ENCODE measurements around the gene NMT1.

Gene NMT1

GRCh38 chr17:45022655-45023339 is 38.3 kb upstream of the NMT1 start:
- Histone ChIP-seq H3K9me3 (ENCODE audit: control insufficient read depth, low read length) (no peaks in the 10 kb centered on the region), H3K4me3 (ENCODE audit: low read length) (no peak overlapping the region), H3K36me3 (ENCODE audit: control insufficient read depth, insufficient read depth, low read length, severe bottlenecking) (peaks cover 21% of the 10 kb centered on the region), H3K9ac (ENCODE audit: low read length) (peak overlapping the region; percentile 82), H3K4me1 (ENCODE audit: control insufficient read depth, insufficient read depth, low read length) (peaks cover 21% of the 10 kb centered on the region), H3K27me3 (replicated peaks; ENCODE audit: control insufficient read depth, insufficient read depth, low read length) (no peaks in the 10 kb centered on the region)
- no peak for DNase-seq (ENCODE audit: low read depth)

GRCh38 chr17:45029096-45029495 is 32.0 kb upstream of the NMT1 start:
- DNase-seq (ENCODE audit: low read depth) = no peak
- H3K9me3 ChIP-seq (ENCODE audit: control insufficient read depth, low read length) = no peaks in the 10 kb centered on the region
- no peak overlapping the region for H3K4me3 ChIP-seq (ENCODE audit: low read length)
- no peaks in the 10 kb centered on the region for H3K4me1 ChIP-seq (ENCODE audit: control insufficient read depth, insufficient read depth, low read length)
- H3K9ac ChIP-seq (ENCODE audit: low read length) = no peak overlapping the region
- no peaks in the 10 kb centered on the region for H3K27me3 ChIP-seq (replicated peaks; ENCODE audit: control insufficient read depth, insufficient read depth, low read length)
- H3K36me3 ChIP-seq (ENCODE audit: control insufficient read depth, insufficient read depth, low read length, severe bottlenecking) = peaks cover 62% of the 10 kb centered on the region

GRCh38 chr17:45029758-45030423 is 31.2 kb upstream of the NMT1 start:
- Histone ChIP-seq H3K36me3 (ENCODE audit: control insufficient read depth, insufficient read depth, low read length, severe bottlenecking) (peaks cover 54% of the 10 kb centered on the region), H3K9me3 (ENCODE audit: control insufficient read depth, low read length) (no peaks in the 10 kb centered on the region), H3K4me1 (ENCODE audit: control insufficient read depth, insufficient read depth, low read length) (no peaks in the 10 kb centered on the region), H3K9ac (ENCODE audit: low read length) (no peak overlapping the region), H3K27me3 (replicated peaks; ENCODE audit: control insufficient read depth, insufficient read depth, low read length) (no peaks in the 10 kb centered on the region), H3K4me3 (ENCODE audit: low read length) (no peak overlapping the region)
- no peak for DNase-seq (ENCODE audit: low read depth)

- peaks cover 50% of the 10 kb centered on the region for H3K36me3 ChIP-seq (ENCODE audit: control insufficient read depth, insufficient read depth, low read length, severe bottlenecking)
- H3K9me3 ChIP-seq (ENCODE audit: control insufficient read depth, low read length) = no peaks in the 10 kb centered on the region
- no peaks in the 10 kb centered on the region for H3K27me3 ChIP-seq (replicated peaks; ENCODE audit: control insufficient read depth, insufficient read depth, low read length)
- no peak overlapping the region for H3K4me3 ChIP-seq (ENCODE audit: low read length)
- no peaks in the 10 kb centered on the region for H3K4me1 ChIP-seq (ENCODE audit: control insufficient read depth, insufficient read depth, low read length)
- no peak for DNase-seq (ENCODE audit: low read depth)
- H3K9ac ChIP-seq (ENCODE audit: low read length) = no peak overlapping the region
Observed at GRCh38 chr17:45030733-45031132, 30.4 kb upstream of the NMT1 start.

GRCh38 chr17:45031231-45032173 is 29.6 kb upstream of the NMT1 start:
- no peak for DNase-seq (ENCODE audit: low read depth)
- Histone ChIP-seq H3K4me1 (ENCODE audit: control insufficient read depth, insufficient read depth, low read length) (no peaks in the 10 kb centered on the region), H3K4me3 (ENCODE audit: low read length) (no peak overlapping the region), H3K9me3 (ENCODE audit: control insufficient read depth, low read length) (no peaks in the 10 kb centered on the region), H3K27me3 (replicated peaks; ENCODE audit: control insufficient read depth, insufficient read depth, low read length) (no peaks in the 10 kb centered on the region), H3K36me3 (ENCODE audit: control insufficient read depth, insufficient read depth, low read length, severe bottlenecking) (peaks cover 49% of the 10 kb centered on the region), H3K9ac (ENCODE audit: low read length) (no peak overlapping the region)

GRCh38 chr17:45032174-45032541 is 29.0 kb upstream of the NMT1 start:
- no peaks in the 10 kb centered on the region for H3K9me3 ChIP-seq (ENCODE audit: control insufficient read depth, low read length)

GRCh38 chr17:45034599-45034998 is 26.5 kb upstream of the NMT1 start:
- no peak overlapping the region for H3K4me3 ChIP-seq (ENCODE audit: low read length)
- H3K27me3 ChIP-seq (replicated peaks; ENCODE audit: control insufficient read depth, insufficient read depth, low read length) = no peaks in the 10 kb centered on the region
- DNase-seq (ENCODE audit: low read depth) = no peak
- H3K36me3 ChIP-seq (ENCODE audit: control insufficient read depth, insufficient read depth, low read length, severe bottlenecking) = peaks cover 35% of the 10 kb centered on the region
- no peaks in the 10 kb centered on the region for H3K9me3 ChIP-seq (ENCODE audit: control insufficient read depth, low read length)
- H3K4me1 ChIP-seq (ENCODE audit: control insufficient read depth, insufficient read depth, low read length) = peaks cover 6% of the 10 kb centered on the region
- no peak overlapping the region for H3K9ac ChIP-seq (ENCODE audit: low read length)

More at GRCh38 chr17:45032174-45032541, 29.0 kb upstream of the NMT1 start:
- Histone ChIP-seq H3K36me3 (ENCODE audit: control insufficient read depth, insufficient read depth, low read length, severe bottlenecking) (peaks cover 44% of the 10 kb centered on the region), H3K9ac (ENCODE audit: low read length) (no peak overlapping the region), H3K27me3 (replicated peaks; ENCODE audit: control insufficient read depth, insufficient read depth, low read length) (no peaks in the 10 kb centered on the region), H3K4me1 (ENCODE audit: control insufficient read depth, insufficient read depth, low read length) (no peaks in the 10 kb centered on the region), H3K4me3 (ENCODE audit: low read length) (no peak overlapping the region)
- no peak for DNase-seq (ENCODE audit: low read depth)

GRCh38 chr17:45035848-45036247 is 25.3 kb upstream of the NMT1 start:
- H3K4me3 ChIP-seq (ENCODE audit: low read length) = no peak overlapping the region
- no peak for DNase-seq (ENCODE audit: low read depth)
- no peaks in the 10 kb centered on the region for H3K9me3 ChIP-seq (ENCODE audit: control insufficient read depth, low read length)
- peaks cover 23% of the 10 kb centered on the region for H3K36me3 ChIP-seq (ENCODE audit: control insufficient read depth, insufficient read depth, low read length, severe bottlenecking)
- H3K4me1 ChIP-seq (ENCODE audit: control insufficient read depth, insufficient read depth, low read length) = peaks cover 6% of the 10 kb centered on the region
- H3K27me3 ChIP-seq (replicated peaks; ENCODE audit: control insufficient read depth, insufficient read depth, low read length) = no peaks in the 10 kb centered on the region
- H3K9ac ChIP-seq (ENCODE audit: low read length) = no peak overlapping the region

GRCh38 chr17:45036691-45037090 is 24.4 kb upstream of the NMT1 start:
- H3K36me3 ChIP-seq (ENCODE audit: control insufficient read depth, insufficient read depth, low read length, severe bottlenecking) = peaks cover 14% of the 10 kb centered on the region
- H3K4me1 ChIP-seq (ENCODE audit: control insufficient read depth, insufficient read depth, low read length) = peaks cover 6% of the 10 kb centered on the region
- no peak overlapping the region for H3K9ac ChIP-seq (ENCODE audit: low read length)
- no peak overlapping the region for H3K4me3 ChIP-seq (ENCODE audit: low read length)
- no peak for DNase-seq (ENCODE audit: low read depth)
- no peaks in the 10 kb centered on the region for H3K9me3 ChIP-seq (ENCODE audit: control insufficient read depth, low read length)
- H3K27me3 ChIP-seq (replicated peaks; ENCODE audit: control insufficient read depth, insufficient read depth, low read length) = no peaks in the 10 kb centered on the region

GRCh38 chr17:45038728-45039634 is 22.1 kb upstream of the NMT1 start:
- H3K36me3 ChIP-seq (ENCODE audit: control insufficient read depth, insufficient read depth, low read length, severe bottlenecking) = no peaks in the 10 kb centered on the region
- no peak for DNase-seq (ENCODE audit: low read depth)
- no peaks in the 10 kb centered on the region for H3K27me3 ChIP-seq (replicated peaks; ENCODE audit: control insufficient read depth, insufficient read depth, low read length)
- no peaks in the 10 kb centered on the region for H3K9me3 ChIP-seq (ENCODE audit: control insufficient read depth, low read length)
- H3K4me1 ChIP-seq (ENCODE audit: control insufficient read depth, insufficient read depth, low read length) = peaks cover 6% of the 10 kb centered on the region
- H3K4me3 ChIP-seq (ENCODE audit: low read length) = no peak overlapping the region
- H3K9ac ChIP-seq (ENCODE audit: low read length) = no peak overlapping the region

Data from adipocyte (in vitro differentiated cells).